Measurements from ENCODE around the gene PARD3.

PARD3 gene

GRCh38 chr10:34193931-34194626 is 621.0 kb downstream of the PARD3 start:
- DNase-seq, result no peak

GRCh38 chr10:34192646-34193045 is 622.5 kb downstream of the PARD3 start:
- DNase-seq, result no peak

GRCh38 chr10:34191406-34191805 is 623.7 kb downstream of the PARD3 start:
- no peak for DNase-seq

DNA sequence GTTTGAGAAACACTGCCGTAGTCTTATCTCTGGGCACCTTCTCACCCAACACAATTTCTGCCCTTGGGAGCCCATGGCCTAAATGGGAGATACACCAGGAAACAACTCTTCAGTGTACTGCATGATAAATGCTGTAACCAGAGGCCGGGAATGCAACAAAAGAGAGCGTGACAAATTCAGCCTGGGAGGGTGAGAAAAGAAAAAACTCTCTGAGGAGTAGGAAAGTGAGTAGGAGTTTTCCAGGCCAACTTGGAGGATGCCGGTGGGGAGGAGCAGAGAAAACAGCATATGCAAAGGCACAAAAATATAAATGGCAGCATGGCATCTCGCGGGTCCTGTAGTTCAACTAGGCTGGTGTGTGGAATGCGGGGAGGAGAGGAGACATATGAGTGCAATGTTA is 624.5 kb downstream of the PARD3 start:
- DNase-seq, result no peak

DNA sequence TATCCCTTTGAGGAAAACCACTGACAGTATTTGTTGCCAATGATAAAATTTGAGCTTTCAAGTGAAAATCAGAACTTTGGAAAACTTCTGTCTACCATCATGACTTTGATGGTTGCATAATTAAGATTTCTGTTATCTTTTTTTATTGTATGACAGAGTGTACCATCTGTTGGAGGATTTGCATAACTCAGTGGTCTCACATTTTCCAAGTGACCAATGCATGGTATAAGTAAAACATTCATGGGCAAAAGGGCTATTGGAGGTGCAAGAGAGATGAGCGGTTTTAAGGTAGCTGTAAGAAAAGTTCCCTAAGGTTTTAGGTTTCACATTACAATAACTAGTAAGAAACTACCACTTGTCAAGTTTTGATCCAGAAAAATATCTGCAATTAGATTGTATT is 625.3 kb downstream of the PARD3 start:
- no peak for DNase-seq

- DNase-seq, result no peak
Measured at GRCh38 chr10:34188221-34188620, 626.9 kb downstream of the PARD3 start.

DNA sequence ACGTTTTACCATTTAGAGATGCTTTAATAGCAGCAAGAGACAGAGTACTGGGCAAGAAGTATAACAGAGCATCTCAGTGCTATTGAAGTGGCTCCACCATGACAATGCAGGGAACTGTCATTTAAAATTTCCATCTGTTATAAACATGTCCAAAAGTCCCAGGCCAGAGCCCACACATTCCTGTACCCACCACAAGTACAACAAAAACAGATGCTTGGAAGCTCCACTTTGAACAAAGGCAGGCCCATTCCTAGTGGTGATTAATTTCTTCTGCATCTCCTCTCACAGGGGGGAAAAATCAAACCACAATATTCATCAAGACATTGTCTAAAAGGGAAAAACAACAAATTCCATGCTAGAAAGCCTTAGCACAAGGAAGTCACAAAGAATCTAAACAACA is 627.9 kb downstream of the PARD3 start:
- DNase-seq, result no peak

- no peak for DNase-seq
Measured at GRCh38 chr10:34186745-34187144, 628.4 kb downstream of the PARD3 start.

DNA sequence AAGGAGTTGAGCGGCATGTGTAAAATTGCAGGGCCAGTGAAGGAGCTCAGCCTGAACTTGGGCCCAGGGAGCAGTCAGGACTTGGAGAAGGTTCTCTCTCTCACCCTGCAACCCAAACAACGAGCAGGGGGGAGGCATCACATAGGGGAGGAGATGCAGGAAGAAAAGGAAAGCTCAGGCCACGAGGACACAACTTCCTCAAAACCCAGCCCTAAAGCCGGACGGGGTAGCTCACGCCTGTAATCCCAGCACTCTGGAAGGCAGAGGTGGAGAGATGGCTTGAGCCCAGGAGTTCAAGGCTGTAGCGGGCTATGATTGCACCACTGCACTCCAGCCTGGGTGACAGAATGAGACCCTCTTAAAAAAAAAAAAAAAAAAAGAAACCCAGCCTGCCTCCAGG is 629.1 kb downstream of the PARD3 start:
- no peak for DNase-seq

DNA sequence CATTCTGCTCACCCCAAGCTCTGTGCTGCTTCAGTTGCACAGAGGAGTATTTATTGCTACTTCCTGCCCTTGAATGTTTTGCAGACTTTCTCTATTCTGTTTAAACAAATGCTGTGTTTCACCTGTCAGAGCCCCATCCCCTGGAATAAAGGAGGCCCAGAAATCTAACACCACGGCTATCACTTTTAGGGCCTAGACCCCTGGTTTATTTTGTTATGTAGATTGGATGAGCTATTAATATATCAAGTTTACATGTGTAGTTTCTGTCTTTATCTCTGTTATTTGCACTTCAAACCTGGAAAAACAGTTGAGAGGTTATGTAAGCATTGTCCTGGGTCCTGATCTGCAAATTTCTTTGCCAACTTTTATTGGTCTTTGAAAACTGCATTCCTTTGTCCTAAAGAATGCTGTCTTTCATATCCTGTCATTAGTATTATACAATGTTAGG is 630.1 kb downstream of the PARD3 start:
- DNase-seq, result no peak

- DNase-seq, result no peak
Measured at GRCh38 chr10:34184397-34184796, 630.7 kb downstream of the PARD3 start.

GRCh38 chr10:34183016-34183796 is 631.9 kb downstream of the PARD3 start:
- no peak for DNase-seq

GRCh38 chr10:34181553-34182300 is 633.4 kb downstream of the PARD3 start:
- DNase-seq, result no peak

- no peak for DNase-seq
Measured at GRCh38 chr10:34180749-34181148, 634.3 kb downstream of the PARD3 start.

DNA sequence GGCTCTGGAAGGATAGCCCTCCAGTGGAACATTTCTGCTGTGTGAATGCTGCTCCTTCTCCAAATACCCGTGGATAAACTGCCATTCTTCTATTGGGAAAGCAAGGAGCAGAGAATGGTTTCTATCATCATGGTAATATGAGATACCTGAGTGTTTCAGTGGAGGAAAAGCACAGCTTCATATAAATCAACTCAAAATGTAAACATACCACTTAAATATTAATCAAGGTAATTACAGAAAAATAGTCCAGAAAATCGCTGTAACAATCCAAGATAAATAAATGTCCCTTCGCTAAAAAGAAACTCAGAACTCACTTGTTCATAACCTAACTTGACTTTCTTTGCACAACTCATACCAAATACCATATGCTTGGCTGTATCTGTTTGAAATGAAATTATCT is 635.8 kb downstream of the PARD3 start:
- DNase-seq, result no peak

DNA sequence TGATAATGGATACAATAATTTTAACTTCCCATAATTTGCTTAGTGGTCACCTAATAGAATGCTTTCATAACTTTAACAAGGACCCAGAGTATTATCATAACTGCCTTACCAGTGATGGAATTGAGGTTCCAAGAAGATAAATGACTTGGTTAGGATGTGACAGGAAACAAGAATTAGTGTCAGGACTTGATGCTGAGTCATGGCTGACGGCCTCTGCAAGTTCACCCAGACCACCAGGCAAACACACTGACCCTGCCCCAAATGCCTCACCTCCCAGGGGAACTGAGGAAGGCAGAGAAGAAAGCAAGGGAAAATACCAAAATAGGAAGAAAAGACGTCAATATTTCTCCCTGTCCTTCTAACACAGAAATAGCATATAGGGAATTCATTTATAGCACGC is 636.3 kb downstream of the PARD3 start:
- no peak for DNase-seq

GRCh38 chr10:34178196-34178595 is 636.9 kb downstream of the PARD3 start:
- no peak for DNase-seq

DNA sequence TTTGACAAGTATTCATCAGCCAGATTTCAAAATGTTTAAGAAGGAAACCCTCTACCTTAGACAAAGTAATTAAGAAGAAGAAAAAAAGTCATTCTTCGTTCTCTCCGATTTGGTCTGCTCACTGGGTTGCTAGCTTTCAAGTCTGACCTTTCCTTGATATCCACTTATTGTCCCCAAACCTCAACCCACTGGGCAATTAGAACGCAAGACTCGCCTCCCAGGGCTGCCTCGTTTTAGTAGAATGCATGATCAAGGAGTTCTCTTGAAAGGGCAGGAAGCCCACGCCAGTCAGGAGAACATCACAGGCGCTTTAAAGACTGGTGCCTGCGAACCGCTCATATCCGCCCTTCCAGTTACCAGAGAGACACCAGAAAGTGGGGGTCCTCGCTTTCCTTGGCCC is 637.7 kb downstream of the PARD3 start:
- DNase-seq, result no peak

DNA sequence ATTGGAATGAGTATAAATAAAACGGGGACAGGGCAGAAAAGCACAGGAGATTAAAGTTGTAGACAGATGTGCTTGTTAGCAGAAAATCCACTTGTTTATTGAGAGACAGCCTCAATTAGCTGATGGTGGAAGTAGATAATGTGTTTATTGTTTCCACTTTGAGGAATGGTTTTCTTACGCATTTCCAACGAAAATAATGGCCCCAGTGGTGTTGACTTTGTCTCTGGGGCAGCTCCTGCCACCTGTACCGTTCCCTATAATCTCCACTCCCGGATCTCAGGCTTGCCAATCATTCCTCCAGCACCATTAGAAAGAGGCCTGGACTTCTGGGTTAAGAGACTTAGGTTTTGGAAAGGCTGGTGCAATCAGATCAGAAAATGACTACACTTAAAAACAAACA is 638.7 kb downstream of the PARD3 start:
- no peak for DNase-seq

DNA sequence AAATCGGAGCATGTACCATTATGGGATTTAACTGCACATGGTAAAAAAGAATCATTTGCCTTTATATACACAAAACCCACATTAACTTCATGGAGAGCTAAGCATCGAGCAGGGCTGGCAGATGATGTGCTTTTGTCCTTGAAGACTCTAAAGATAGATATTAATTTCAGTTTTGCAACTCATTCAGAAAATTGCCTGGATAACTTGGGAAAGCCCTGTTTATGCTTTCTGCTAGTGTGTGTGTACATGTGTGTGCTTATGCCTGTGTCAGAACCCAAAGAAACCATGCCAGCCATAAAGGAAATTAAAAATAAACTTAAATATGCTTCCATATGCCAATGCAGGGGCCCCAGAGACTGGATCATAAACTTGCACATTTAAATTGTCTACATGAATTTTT is 640.0 kb downstream of the PARD3 start:
- no peak for DNase-seq

- no peak for DNase-seq
Measured at GRCh38 chr10:34172936-34173533, 642.1 kb downstream of the PARD3 start.

GRCh38 chr10:34171957-34172527 is 643.1 kb downstream of the PARD3 start:
- DNase-seq, result no peak

- DNase-seq, result no peak
Measured at GRCh38 chr10:34169677-34170076, 645.4 kb downstream of the PARD3 start.
